HFF-Myc (cell line): ENCODE data around the gene SLC25A1.

Experiments used
- DNase-seq: peaks from one replicate; pipeline ENCODE4 v3.0.0-alpha.2; 2011; ENCODE audit warnings: low read depth; ENCODE audit errors: extremely low read depth
- H3K4me3 ChIP-seq: replicated peaks from 2 replicates; pipeline ENCODE4 v1.5.1; 2011; ENCODE audit warnings: low read depth, mild to moderate bottlenecking, control low read depth, low read length
- TF ChIP-seq, protein P1 (sequence below): IDR thresholded peaks from 2 replicates; pipeline ENCODE4 v1.5.1; 2012; ENCODE audit warnings: mild to moderate bottlenecking, low read depth, low read length, control low read depth; ENCODE audit errors: missing control alignments

Gene SLC25A1

DNA sequence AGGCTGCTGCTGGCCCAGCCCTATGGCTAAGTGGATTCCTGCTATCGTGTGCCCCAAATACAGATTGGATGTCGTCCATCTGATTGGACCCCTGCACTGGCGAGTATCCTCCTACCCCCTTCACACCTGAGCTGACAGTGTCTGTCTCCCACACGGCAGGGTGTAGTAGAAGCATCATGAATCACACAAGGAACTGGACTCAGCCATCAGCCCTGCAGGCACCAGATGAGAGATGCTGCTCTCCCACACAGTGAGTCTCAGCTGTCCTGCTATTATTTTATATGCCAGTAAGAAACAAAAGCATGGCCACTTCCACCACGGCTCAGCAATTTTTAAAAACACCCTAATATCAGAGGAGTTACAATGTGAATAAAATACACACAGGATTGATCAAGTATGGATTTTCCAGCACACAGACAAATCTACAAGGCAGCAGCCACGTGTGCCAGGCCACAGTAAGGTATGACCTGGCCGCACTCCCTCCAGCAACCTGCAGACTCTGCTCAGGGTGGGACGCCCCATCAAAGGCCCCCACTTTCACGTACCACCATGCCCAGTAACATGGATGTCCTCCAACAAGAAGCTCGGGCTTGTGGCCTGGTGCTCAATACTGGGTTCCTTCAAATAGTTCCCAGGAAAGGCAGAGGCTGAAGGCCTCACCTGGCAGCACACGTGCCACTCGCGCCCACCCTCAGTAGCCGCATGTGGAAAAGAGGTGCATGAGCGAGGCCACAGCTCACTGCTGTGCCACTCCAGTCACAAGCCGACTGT lies 16.4 kb upstream of the SLC25A1 start:
- TF ChIP-seq, protein P1, sequence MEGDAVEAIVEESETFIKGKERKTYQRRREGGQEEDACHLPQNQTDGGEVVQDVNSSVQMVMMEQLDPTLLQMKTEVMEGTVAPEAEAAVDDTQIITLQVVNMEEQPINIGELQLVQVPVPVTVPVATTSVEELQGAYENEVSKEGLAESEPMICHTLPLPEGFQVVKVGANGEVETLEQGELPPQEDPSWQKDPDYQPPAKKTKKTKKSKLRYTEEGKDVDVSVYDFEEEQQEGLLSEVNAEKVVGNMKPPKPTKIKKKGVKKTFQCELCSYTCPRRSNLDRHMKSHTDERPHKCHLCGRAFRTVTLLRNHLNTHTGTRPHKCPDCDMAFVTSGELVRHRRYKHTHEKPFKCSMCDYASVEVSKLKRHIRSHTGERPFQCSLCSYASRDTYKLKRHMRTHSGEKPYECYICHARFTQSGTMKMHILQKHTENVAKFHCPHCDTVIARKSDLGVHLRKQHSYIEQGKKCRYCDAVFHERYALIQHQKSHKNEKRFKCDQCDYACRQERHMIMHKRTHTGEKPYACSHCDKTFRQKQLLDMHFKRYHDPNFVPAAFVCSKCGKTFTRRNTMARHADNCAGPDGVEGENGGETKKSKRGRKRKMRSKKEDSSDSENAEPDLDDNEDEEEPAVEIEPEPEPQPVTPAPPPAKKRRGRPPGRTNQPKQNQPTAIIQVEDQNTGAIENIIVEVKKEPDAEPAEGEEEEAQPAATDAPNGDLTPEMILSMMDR = no peak
- H3K4me3 ChIP-seq = no peak overlapping the region
- DNase-seq = no peak

DNA sequence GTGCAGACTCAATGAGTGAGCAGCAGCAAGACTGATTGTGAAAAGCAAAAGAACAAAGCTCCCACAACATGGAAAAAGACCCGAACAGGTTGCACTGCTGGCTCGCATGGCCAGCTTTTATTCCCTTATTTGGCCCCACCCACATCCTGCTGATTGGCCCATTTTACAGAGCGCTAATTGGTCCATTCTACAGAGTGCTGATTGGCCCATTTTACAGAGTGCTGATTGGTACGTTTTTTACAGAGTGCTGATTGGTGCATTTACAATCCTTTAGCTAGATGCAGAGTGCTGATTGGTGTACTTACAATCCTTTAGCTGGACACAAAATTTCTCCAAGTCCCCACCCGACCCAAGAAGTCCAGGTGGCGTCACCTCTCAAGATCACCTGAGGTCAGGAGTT lies 15.3 kb upstream of the SLC25A1 start:
- TF ChIP-seq, protein P1 = no peak
- H3K4me3 ChIP-seq = no peak overlapping the region
- DNase-seq = no peak

DNA sequence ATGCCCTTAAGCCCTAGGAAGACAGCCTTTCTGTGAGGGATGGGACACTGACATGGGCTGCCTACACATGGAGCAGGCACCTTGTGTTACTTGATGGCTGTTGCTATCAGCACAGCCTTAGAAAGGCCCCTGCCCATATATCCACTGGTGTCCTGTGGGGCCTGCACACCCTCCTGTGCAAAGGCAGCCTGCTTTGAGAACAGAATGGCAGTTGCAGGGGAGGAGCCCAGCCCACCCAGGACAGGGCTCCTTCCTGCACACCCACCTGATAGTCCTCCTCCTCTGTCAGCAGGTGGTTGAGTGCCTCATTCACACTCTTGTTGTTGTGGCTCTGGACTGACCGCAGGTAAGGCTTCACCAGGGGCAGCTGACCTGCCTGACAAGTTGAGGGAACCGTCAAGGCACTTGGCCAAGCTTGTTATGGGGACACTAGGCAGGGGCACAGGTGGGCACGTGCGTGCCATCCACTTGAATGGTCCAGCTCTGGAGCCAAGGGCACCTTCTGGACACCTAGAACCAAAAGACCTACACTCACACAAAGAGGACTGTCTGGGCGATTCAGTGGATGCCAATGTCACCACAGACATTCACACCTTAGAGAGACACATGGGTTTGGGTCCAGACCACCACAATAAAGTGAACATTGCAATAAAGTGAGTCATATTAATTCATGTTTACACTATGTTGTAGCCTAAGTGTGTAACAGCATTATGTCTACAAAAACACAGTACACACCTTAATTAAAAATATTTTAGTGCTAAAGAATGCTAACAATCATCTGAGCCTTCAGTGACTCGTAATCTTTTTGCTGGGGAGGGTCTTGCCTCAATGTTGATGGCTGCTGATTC lies 9.4 kb upstream of the SLC25A1 start:
- H3K4me3 ChIP-seq = no peak overlapping the region
- TF ChIP-seq, protein P1 = no peak
- DNase-seq = no peak

DNA sequence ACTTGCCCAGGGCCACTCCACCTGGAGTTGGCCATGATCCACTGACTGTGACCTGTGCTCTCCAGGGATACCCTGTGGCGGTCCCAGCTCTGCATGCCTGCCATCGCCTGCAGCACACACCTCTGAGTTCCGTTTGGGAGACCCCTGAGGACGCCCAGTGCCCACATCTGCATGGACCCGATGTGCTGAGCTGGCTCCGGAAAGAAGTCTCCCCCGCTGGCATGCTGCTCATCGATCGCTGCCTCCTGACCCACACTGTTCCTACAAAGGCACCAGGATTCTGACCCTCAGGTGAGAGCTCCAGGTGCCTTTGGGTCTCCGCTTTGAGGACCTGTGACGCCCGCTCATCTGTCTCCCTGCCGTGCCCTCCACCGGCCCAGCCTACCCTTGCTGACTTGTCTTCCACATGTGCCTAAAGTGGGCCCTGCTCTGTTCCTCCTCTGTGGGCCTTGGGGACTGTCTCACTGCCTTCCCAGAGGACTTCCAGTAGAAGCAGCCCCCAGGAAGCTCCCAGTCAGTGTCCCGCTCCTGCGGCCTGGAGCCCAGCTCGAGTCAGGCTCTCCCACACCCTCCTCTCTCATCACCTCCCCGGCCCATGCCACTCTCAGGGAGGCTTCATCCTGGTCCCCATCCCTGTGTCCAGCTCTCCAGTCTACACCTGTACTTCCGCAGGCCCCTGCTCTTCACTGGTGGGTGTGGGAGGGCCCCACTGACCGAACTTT lies 5.9 kb upstream of the SLC25A1 start:
- DNase-seq = no peak
- no peak overlapping the region for H3K4me3 ChIP-seq
- TF ChIP-seq, protein P1 = no peak

DNA sequence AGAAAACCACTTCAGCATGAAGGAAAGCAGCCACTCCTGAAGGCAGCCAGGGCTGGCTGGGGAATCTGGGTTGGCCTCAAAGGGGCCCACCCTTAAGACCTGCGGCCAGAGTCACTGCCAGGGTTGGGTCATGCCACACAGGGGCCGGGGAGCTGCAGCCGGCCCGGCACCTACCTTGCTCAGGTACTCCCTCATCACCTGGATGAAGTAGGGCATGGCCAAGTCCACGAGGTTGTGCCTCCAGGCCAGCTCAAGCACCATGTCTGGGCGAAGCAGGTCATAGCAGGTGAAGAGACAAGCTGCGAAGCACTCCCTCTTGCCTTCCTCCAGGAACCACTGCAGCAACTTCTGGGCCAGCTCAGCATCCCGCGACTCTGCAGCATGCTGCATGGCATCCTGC lies 4.7 kb upstream of the SLC25A1 start:
- H3K4me3 ChIP-seq = no peak overlapping the region
- TF ChIP-seq, protein P1 = no peak
- no peak for DNase-seq

DNA sequence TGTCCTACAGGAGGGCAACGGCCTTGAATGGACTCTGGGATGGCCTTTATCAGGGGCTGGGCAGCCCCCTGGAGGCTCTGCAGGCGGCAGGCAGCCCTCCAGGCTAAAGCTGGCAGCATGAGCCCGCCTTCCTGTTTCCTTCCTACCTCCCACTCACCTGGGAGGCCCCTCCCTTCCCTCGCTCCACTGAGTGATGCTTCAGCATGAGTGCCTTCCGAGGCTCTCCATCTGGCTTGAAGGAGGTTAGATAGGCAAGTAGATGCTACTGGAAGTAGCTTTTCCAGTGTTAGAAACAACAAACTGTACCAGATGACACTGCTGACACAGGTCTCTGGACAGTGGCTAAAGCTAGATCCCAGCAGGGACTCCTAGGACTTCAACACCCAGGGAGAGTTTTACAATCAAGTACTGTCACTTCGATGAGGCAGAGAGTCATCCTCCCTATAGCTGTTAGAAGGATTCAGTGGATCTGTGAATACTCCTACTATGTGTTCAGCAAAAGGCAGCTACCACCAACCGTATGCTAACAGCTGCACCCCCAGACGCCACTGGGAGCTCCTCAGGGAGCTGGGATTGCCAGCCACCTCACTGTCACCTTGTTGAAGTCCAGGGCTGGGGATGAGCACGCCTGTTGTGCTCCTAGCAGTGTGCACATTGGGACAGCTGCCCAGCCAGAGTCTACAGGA lies 4.1 kb upstream of the SLC25A1 start:
- TF ChIP-seq, protein P1 = no peak
- DNase-seq = no peak

More for the DNA sequence above, 4.1 kb upstream of the SLC25A1 start:
- no peak overlapping the region for H3K4me3 ChIP-seq
